WTC11 (cell line): Measurements from ENCODE around the gene ELFN2.

Source experiments
- CTCF ChIP-seq: fragments of 200-600 bp; IDR thresholded peaks from 2 replicates; pipeline ENCODE4 v1.8.0; 2022; ENCODE audit warnings: antibody characterized with exemption
- SP1 ChIP-seq: sonication (generic); formaldehyde crosslinking; conservative IDR thresholded peaks from 2 replicates; pipeline ENCODE4 v1.8.1; 2022; ENCODE audit warnings: missing genetic modification reagents

- no peak for TF ChIP-seq CTCF
- no peak for TF ChIP-seq SP1 (CRISPR knock-in tag)
These were observed 49.4 kb downstream of the ELFN2 start for GRCh38 chr22:37377927-37378326.
